Large intestine (tissue), 3 donors: ENCODE measurements around the gene C12orf42. TPM values are rescaled to one million over a fixed set of nuclear protein-coding genes. Genes with fewer than 3 reads are reported as not detected.

Experiments
- DNase-seq, 2 donors: peaks; one replicate each; pipeline versions ENCODE4 v3.0.0 to v3.0.0-alpha.2; 2013
- H3K27ac ChIP-seq: one replicate; pipeline ENCODE4 v1.5.1; 2013; ENCODE audit warnings: low read length
- H3K27me3 ChIP-seq: 2 replicates; pipeline ENCODE4 v1.6.1; 2013; ENCODE audit warnings: low read length; ENCODE audit not compliant: control insufficient read depth, insufficient read depth
- H3K36me3 ChIP-seq: 2 replicates; pipeline ENCODE4 v1.6.1; 2013; ENCODE audit warnings: low read length; ENCODE audit not compliant: control insufficient read depth, insufficient read depth
- H3K4me1 ChIP-seq: one replicate; pipeline ENCODE4 v1.6.1; 2013; ENCODE audit warnings: low read length; ENCODE audit not compliant: control insufficient read depth, insufficient read depth
- H3K4me3 ChIP-seq: one replicate; pipeline ENCODE4 v1.5.1; 2013; ENCODE audit warnings: low read length
- H3K9me3 ChIP-seq: one replicate; pipeline ENCODE4 v1.6.1; 2013; ENCODE audit warnings: mild to moderate bottlenecking, low read depth, low read length, moderate library complexity; ENCODE audit not compliant: control insufficient read depth
- WGBS: methylation state at CpG from one replicate; pipeline ENCODE4 v1.1.5; 2013; ENCODE audit warnings: low lambda C conversion rate; ENCODE audit not compliant: insufficient coverage; 5-methylcytosine and 5-hydroxymethylcytosine counted together
- polyA plus RNA-seq: library from polyadenylated mRNA; unstranded; fragments of 120-200 nt; gene quantifications from one replicate; pipeline ENCODE4 v1.2.1, GENCODE V29; 2013

C12orf42 gene
- polyA plus RNA-seq, 1 donor = 0.16 TPM

GRCh38 chr12:103314786-103315185 is 181.0 kb downstream of the C12orf42 start:
- no peak for DNase-seq
- Histone ChIP-seq H3K9me3 (no peaks in the 10 kb centered on the region), H3K36me3 (no peaks in the 10 kb centered on the region), H3K4me3 (no peak overlapping the region), H3K27ac (no peak overlapping the region), H3K27me3 (no peaks in the 10 kb centered on the region), H3K4me1 (no peaks in the 10 kb centered on the region)
- WGBS = no CpG with 5 or more reads among the region's 2 CpGs

- Histone ChIP-seq H3K27ac (no peak overlapping the region), H3K9me3 (no peaks in the 10 kb centered on the region), H3K4me3 (no peak overlapping the region), H3K27me3 (no peaks in the 10 kb centered on the region), H3K4me1 (no peaks in the 10 kb centered on the region), H3K36me3 (no peaks in the 10 kb centered on the region)
- WGBS = no CpG with 5 or more reads among the region's 1 CpG
- no peak for DNase-seq
Measured at GRCh38 chr12:103313894-103314293, 181.9 kb downstream of the C12orf42 start.

- Histone ChIP-seq H3K4me3 (no peak overlapping the region), H3K27me3 (no peaks in the 10 kb centered on the region), H3K27ac (no peak overlapping the region), H3K36me3 (no peaks in the 10 kb centered on the region), H3K4me1 (no peaks in the 10 kb centered on the region), H3K9me3 (no peaks in the 10 kb centered on the region)
- DNase-seq = no peak
- WGBS = no CpG with 5 or more reads among the region's 3 CpGs
Measured at GRCh38 chr12:103312742-103313354, 182.9 kb downstream of the C12orf42 start.

- 80% methylated on average over 2 of the region's 5 CpGs for WGBS
Measured at GRCh38 chr12:103310546-103311270, 185.1 kb downstream of the C12orf42 start.

GRCh38 chr12:103308396-103308795 is 187.4 kb downstream of the C12orf42 start:
- no CpG with 5 or more reads among the region's 1 CpG for WGBS
- Histone ChIP-seq H3K9me3 (no peaks in the 10 kb centered on the region), H3K4me1 (no peaks in the 10 kb centered on the region), H3K27ac (no peak overlapping the region), H3K4me3 (no peak overlapping the region), H3K27me3 (peaks cover 3% of the 10 kb centered on the region), H3K36me3 (no peaks in the 10 kb centered on the region)
- no peak for DNase-seq

More at GRCh38 chr12:103310546-103311270, 185.1 kb downstream of the C12orf42 start:
- Histone ChIP-seq H3K27ac (no peak overlapping the region), H3K4me3 (no peak overlapping the region), H3K27me3 (no peaks in the 10 kb centered on the region), H3K36me3 (no peaks in the 10 kb centered on the region), H3K9me3 (no peaks in the 10 kb centered on the region), H3K4me1 (no peaks in the 10 kb centered on the region)
- no peak for DNase-seq

GRCh38 chr12:103303484-103303883 is 192.3 kb downstream of the C12orf42 start:
- no CpG with 5 or more reads among the region's 2 CpGs for WGBS
- no peak overlapping the region for H3K27ac ChIP-seq
- no peak overlapping the region for H3K4me3 ChIP-seq
- no peaks in the 10 kb centered on the region for H3K9me3 ChIP-seq
- no peaks in the 10 kb centered on the region for H3K4me1 ChIP-seq
- H3K36me3 ChIP-seq = no peaks in the 10 kb centered on the region
- peaks cover 13% of the 10 kb centered on the region for H3K27me3 ChIP-seq
- DNase-seq = no peak

GRCh38 chr12:103301642-103302591 is 193.9 kb downstream of the C12orf42 start:
- H3K4me3 ChIP-seq = no peak overlapping the region
- no peak for DNase-seq
- H3K4me1 ChIP-seq = no peaks in the 10 kb centered on the region
- H3K27me3 ChIP-seq = peaks cover 13% of the 10 kb centered on the region
- no peak overlapping the region for H3K27ac ChIP-seq
- H3K36me3 ChIP-seq = no peaks in the 10 kb centered on the region
- H3K9me3 ChIP-seq = no peaks in the 10 kb centered on the region
- WGBS = 90% methylated on average over 2 of the region's 43 CpGs

- H3K36me3 ChIP-seq = no peaks in the 10 kb centered on the region
- 75% methylated on average over 1 of the region's 3 CpGs for WGBS
- H3K27ac ChIP-seq = no peak overlapping the region
- no peaks in the 10 kb centered on the region for H3K4me1 ChIP-seq
- no peaks in the 10 kb centered on the region for H3K9me3 ChIP-seq
- H3K27me3 ChIP-seq = no peaks in the 10 kb centered on the region
- H3K4me3 ChIP-seq = no peak overlapping the region
- no peak for DNase-seq
Measured at GRCh38 chr12:103288016-103288415, 207.8 kb downstream of the C12orf42 start.

- Histone ChIP-seq H3K9me3 (no peaks in the 10 kb centered on the region), H3K36me3 (no peaks in the 10 kb centered on the region), H3K4me3 (no peak overlapping the region), H3K27me3 (no peaks in the 10 kb centered on the region), H3K27ac (no peak overlapping the region), H3K4me1 (no peaks in the 10 kb centered on the region)
- no peak for DNase-seq
- WGBS = 67% methylated on average over 1 of the region's 2 CpGs
Measured at GRCh38 chr12:103282124-103282523, 213.6 kb downstream of the C12orf42 start.

- WGBS = 80% methylated on average over 1 of the region's 2 CpGs
- H3K4me3 ChIP-seq = no peak overlapping the region
- H3K27ac ChIP-seq = no peak overlapping the region
Measured at GRCh38 chr12:103279444-103279843, 216.3 kb downstream of the C12orf42 start.

More at GRCh38 chr12:103279444-103279843, 216.3 kb downstream of the C12orf42 start:
- DNase-seq = no peak
- Histone ChIP-seq H3K9me3 (no peaks in the 10 kb centered on the region), H3K36me3 (no peaks in the 10 kb centered on the region), H3K4me1 (no peaks in the 10 kb centered on the region), H3K27me3 (no peaks in the 10 kb centered on the region)
